NCI-H526 (cell line): ENCODE measurements around the gene NELFE.
"Not testable (repeated sequence)": the region's sequence is repeated elsewhere in the genome, so short reads cannot be mapped to it uniquely, and the experiment has no call there.

Source experiments
- DNase-seq, 2 experiments: peaks; one replicate each; lab custom pipeline; 2025; lab: John Stamatoyannopoulos, UW

The NELFE gene

GRCh38 chr6:31948753-31949413, 9.9 kb downstream of the NELFE start:
- no peak for DNase-seq

DNA sequence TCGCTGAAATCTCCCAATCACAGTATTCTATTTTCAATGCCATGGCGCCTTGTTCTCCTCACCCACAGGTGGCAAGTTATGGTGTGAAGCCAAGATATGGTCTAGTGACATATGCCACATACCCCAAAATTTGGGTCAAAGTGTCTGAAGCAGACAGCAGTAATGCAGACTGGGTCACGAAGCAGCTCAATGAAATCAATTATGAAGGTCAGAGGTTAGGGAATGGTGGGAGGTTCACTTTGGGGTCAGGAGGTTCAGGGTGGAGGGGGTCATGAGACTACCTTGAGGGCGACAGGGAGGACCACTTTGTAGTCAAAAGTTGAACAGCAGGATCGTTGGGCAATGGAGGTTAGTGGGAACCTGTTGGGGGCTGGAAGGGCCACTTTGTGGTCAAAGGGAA, 10.5 kb downstream of the NELFE start:
- no peak for DNase-seq

GRCh38 chr6:31947864-31948263, 10.9 kb downstream of the NELFE start:
- no peak for DNase-seq

- no peak for DNase-seq
Observed at GRCh38 chr6:31947070-31947675, 11.6 kb downstream of the NELFE start.

- DNase-seq: no peak
Observed at GRCh38 chr6:31946370-31946885, 12.3 kb downstream of the NELFE start.

DNA sequence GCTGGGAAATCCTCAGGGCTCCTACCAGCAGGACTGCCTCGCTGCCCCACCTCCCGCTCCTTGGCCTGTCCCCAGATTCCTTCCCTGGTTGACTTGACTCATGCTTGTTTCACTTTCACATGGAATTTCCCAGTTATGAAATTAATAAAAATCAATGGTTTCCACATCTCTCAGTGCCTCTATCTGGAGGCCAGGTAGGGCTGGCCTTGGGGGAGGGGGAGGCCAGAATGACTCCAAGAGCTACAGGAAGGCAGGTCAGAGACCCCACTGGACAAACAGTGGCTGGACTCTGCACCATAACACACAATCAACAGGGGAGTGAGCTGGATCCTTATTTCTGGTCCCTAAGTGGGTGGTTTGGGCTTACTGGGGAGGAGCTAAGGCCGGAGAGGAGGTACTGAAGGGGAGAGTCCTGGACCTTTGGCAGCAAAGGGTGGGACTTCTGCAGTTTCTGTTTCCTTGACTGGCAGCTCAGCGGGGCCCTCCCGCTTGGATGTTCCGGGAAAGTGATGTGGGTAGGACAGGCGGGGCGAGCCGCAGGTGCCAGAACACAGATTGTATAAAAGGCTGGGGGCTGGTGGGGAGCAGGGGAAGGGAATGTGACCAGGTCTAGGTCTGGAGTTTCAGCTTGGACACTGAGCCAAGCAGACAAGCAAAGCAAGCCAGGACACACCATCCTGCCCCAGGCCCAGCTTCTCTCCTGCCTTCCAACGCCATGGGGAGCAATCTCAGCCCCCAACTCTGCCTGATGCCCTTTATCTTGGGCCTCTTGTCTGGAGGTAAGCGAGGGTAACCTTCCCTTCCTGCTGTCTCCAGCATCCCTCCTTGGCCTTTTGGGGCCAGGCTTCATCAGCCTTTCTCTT, 13.0 kb downstream of the NELFE start, which contains the start of gene CFB:
Gene CFB, plus strand, starts transcription at position 589 of the 863 bp plus-strand sequence. Its CDS starts 127 bp downstream, at position 716.
- DNase-seq: no peak

GRCh38 chr6:31945154-31945506, 13.6 kb downstream of the NELFE start:
- DNase-seq: no peak

DNA sequence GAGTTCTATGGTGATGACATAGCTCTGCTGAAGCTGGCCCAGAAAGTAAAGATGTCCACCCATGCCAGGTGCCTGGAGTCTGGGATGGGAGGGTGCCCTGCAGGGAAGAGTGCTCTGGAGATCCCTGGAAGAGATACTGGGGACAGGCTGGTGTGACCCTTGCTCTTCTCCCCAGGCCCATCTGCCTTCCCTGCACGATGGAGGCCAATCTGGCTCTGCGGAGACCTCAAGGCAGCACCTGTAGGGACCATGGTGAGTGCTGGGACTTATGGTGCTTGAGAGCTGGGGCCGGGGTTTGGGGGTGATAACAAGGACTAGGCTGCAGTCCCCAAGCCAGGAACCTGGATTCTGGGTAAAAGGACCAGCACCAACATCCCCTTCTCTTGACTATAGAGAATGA, 15.0 kb downstream of the NELFE start:
- no peak for DNase-seq

GRCh38 chr6:31940256-31940664, 18.5 kb downstream of the NELFE start:
- DNase-seq: peak; percentile 26 to 50

DNA sequence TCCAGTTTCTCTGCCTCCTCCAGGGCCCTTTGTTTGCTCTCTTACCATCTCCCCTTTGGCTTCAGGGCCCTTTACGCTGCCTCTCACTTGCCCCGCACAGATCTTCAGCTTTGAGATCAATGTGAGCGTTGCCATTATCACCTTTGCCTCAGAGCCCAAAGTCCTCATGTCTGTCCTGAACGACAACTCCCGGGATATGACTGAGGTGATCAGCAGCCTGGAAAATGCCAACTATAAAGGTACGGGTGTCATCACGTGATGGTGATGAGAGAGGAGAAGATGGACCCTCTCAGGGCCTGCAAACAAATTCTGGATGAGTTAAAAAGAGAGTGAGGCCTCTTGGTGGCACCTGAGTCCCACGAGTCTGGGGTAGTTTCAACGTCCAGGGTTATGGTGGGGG, 22.9 kb downstream of the NELFE start:
- DNase-seq: no peak

DNA sequence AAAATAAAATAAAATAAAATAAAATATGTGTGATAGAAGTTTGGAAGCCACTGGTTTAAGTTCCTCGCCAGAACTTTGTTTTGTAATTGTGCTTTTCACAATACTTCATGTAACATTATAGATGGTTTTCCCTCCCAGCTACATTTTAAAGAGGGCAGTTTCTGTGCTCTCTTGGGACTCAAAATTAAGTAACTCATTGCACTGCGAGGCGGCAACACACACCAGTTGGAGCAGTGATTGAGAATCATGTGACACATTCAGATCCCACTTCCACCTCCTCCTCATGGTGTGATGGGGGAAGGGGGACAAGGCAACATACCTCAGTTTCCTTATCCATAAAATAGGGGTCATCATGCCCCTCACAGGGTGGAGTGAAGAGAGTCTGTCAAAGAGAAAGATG, 23.8 kb downstream of the NELFE start:
- no peak for DNase-seq

GRCh38 chr6:31933537-31933936, 25.2 kb downstream of the NELFE start:
- DNase-seq: no peak

- DNase-seq: not testable (repeated sequence)
Observed at GRCh38 chr6:31932137-31932536, 26.6 kb downstream of the NELFE start.

- no peak for DNase-seq
Observed at GRCh38 chr6:31930962-31931361, 27.8 kb downstream of the NELFE start.

DNA sequence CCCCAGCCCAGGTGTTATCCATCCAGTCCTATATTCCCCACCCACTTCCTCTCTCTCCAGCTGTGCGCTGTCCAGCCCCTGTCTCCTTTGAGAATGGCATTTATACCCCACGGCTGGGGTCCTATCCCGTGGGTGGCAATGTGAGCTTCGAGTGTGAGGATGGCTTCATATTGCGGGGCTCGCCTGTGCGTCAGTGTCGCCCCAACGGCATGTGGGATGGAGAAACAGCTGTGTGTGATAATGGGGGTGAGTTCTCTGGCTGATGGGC, 30.2 kb downstream of the NELFE start:
- DNase-seq: no peak

- DNase-seq: no peak
Observed at GRCh38 chr6:31927863-31928671, 30.7 kb downstream of the NELFE start.

DNA sequence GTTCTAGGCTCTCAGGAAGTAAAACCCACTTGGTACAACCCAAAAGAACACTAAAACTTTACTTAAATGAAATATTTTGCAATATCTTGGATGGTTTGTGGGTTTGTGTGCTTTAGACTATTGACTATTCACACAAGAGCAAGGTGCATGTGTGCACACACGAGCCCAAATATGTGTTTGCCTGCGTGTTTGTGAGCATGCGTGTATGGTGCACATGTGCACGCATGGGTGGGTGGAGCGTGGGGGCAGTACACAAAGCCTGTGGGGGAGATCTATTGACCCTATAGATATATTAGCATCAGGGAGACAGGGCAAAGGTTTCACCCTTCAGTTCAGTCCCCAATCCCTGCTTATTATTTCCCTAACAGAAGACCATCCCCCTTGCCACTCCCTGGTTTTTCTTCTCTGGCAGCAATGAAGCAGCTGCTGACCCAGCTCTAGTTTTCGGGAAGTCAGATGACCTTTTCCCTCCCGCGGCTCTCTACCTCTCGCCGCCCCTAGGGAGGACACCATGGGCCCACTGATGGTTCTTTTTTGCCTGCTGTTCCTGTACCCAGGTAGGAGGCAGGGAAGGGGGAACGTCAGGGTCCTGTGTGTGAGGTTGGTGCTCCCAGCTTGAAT, 31.4 kb downstream of the NELFE start, which contains the start of gene C2:
Gene C2, plus strand, starts transcription at position 476 of the 621 bp plus-strand sequence. Its CDS starts 36 bp downstream, at position 512.
- no peak for DNase-seq

DNA sequence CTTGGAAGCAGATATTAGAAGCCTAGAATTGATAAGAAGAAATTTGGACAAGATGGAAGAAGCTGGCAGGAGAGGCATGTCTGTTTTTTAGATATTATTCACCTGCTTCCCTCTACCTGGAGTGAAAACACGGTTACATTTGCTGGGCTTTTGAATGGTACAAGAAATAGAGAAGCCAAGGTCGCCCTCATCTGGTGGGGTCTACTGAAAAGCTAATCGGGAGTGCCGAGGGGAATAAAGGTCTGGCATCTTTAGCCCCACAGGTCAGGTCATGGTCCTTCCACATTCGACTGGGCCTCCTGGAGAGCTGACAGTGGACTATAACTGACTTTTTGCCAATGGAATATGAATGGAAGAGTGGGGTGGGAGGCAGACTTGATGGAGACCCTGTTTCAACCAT, 35.8 kb downstream of the NELFE start:
- DNase-seq: peak in 1 of 2 experiments; percentile 49

DNA sequence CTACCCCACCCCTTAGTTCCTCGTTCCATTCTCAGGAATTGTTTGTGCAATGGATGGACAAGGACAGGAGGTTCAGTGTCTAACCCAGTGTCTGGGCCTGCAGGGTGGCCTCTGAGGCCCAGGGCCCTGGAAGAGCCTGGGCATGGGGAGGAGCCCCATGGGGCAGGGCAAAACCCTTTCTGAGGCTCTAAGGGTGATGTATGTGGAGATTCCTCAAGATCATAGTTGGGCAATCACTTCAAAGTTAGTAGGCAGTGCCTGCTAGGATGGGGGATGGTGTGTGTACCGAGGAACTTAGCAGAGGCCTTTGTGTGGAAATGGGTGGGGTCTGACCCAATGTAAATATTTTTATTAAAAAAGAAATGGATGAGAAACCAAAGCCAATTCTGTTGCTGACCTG, 38.0 kb downstream of the NELFE start:
- DNase-seq: no peak

DNA sequence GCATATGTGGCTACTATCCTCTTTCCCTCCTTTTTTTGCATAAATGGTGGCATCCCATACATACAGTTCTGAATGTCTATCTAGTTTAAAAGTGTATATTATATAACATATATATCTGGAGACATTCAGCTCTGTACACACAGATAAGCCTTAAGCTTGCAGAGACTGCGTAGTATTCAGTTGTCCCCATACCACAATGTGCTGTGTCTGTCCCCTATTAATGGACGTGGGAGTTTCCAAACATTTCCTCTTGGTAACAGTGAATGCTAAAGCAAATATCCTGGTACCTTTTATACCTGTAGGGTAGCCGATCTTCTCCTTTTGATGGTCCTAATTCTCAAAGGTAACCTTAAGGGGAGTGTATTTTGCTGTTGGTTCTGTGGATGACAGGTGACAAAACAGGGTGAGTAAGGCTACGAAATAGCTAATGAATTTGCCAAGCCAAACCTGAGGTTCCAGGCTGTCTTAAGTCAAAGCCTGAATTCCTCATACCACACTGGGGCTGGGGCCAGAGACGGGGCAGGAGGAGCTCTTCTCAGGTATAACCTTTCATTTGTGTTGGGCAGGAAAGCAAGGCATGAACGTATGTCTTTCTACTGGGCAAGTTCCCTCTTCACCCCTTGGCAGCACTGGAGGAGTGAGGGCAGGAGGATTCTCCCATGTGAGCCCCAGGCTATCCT, 39.0 kb downstream of the NELFE start:
- no peak for DNase-seq
